H9 (cell line): ENCODE data around the gene KLRC3. TPM values are rescaled to one million over a fixed set of nuclear protein-coding genes. Genes with fewer than 3 reads are reported as not detected.

Source experiments
- DNase-seq: peaks from one replicate; pipeline ENCODE4 v3.0.0-alpha.2; 2017
- H2AFZ ChIP-seq: one replicate; pipeline ENCODE4 v1.6.1; 2013; ENCODE audit warnings: mild to moderate bottlenecking, low read length, control low read depth, moderate library complexity
- H2AK5ac ChIP-seq: 2 replicates; pipeline ENCODE4 v1.6.1; 2013; ENCODE audit warnings: low read length, control low read depth, mixed read lengths; ENCODE audit not compliant: insufficient read length
- H2BK120ac ChIP-seq: one replicate; pipeline ENCODE4 v1.6.1; 2013; ENCODE audit warnings: low read depth, mild to moderate bottlenecking, low read length, control low read depth, inconsistent platforms; ENCODE audit not compliant: poor library complexity, severe bottlenecking
- H2BK12ac ChIP-seq: 2 replicates; pipeline ENCODE4 v1.6.1; 2013; ENCODE audit warnings: low read length, control low read depth, mixed read lengths, low read depth; ENCODE audit not compliant: insufficient read length
- H2BK15ac ChIP-seq: 2 replicates; pipeline ENCODE4 v1.6.1; 2013; ENCODE audit warnings: low read depth, low read length, control low read depth
- H2BK20ac ChIP-seq: one replicate; pipeline ENCODE4 v1.6.1; 2013; ENCODE audit warnings: low read depth, mild to moderate bottlenecking, low read length, control low read depth, inconsistent platforms; ENCODE audit not compliant: poor library complexity, severe bottlenecking
- H2BK5ac ChIP-seq: 2 replicates; pipeline ENCODE4 v1.6.1; 2013; ENCODE audit warnings: low read length, control low read depth, mixed read lengths; ENCODE audit not compliant: insufficient read length
- H3K14ac ChIP-seq: 2 replicates; pipeline ENCODE4 v1.6.1; 2013; ENCODE audit warnings: low read length, control low read depth; ENCODE audit not compliant: insufficient read depth
- H3K18ac ChIP-seq: 2 replicates; pipeline ENCODE4 v1.6.1; 2013; ENCODE audit warnings: low read depth, mild to moderate bottlenecking, mixed read lengths, low read length, control low read depth; ENCODE audit not compliant: insufficient read length
- H3K23ac ChIP-seq: 2 replicates; pipeline ENCODE4 v1.6.1; 2013; ENCODE audit warnings: low read length, control low read depth, mixed read lengths, low read depth; ENCODE audit not compliant: insufficient read length
- H3K23me2 ChIP-seq: 2 replicates; pipeline ENCODE4 v1.6.1; 2013; ENCODE audit warnings: low read depth, mild to moderate bottlenecking, mixed read lengths, low read length, control low read depth; ENCODE audit not compliant: insufficient read length, poor library complexity, severe bottlenecking
- H3K27ac ChIP-seq: 2 replicates; pipeline ENCODE4 v1.5.1; 2013; ENCODE audit warnings: low read length, control low read depth, mixed read lengths, low read depth; ENCODE audit not compliant: insufficient read length
- H3K27me3 ChIP-seq: 2 replicates; pipeline ENCODE4 v1.6.1; 2013; ENCODE audit warnings: low read length, control low read depth, inconsistent platforms; ENCODE audit not compliant: insufficient read depth
- H3K4ac ChIP-seq: 2 replicates; pipeline ENCODE4 v1.6.1; 2013; ENCODE audit warnings: low read depth, mild to moderate bottlenecking, control low read depth, inconsistent platforms, low read length, moderate library complexity
- H3K4me1 ChIP-seq: 2 replicates; pipeline ENCODE4 v1.6.1; 2013; ENCODE audit warnings: low read length, control low read depth, inconsistent platforms; ENCODE audit not compliant: insufficient read depth
- H3K4me2 ChIP-seq: 2 replicates; pipeline ENCODE4 v1.6.1; 2013; ENCODE audit warnings: low read length, control low read depth, mixed read lengths; ENCODE audit not compliant: insufficient read length, insufficient read depth
- H3K56ac ChIP-seq: 2 replicates; pipeline ENCODE4 v1.6.1; 2013; ENCODE audit warnings: low read depth, mild to moderate bottlenecking, mixed read lengths, low read length, control low read depth; ENCODE audit not compliant: insufficient read length
- H3K79me1 ChIP-seq: 2 replicates; pipeline ENCODE4 v1.6.1; 2013; ENCODE audit warnings: low read depth, mild to moderate bottlenecking, moderate library complexity, low read length, control low read depth, inconsistent platforms; ENCODE audit not compliant: insufficient read depth, poor library complexity, severe bottlenecking
- H3K79me2 ChIP-seq: 2 replicates; pipeline ENCODE4 v1.6.1; 2013; ENCODE audit warnings: low read length, control low read depth, inconsistent platforms; ENCODE audit not compliant: insufficient read depth
- H3K9ac ChIP-seq: 2 replicates; pipeline ENCODE4 v1.6.1; 2013; ENCODE audit warnings: low read length, control low read depth, mixed read lengths; ENCODE audit not compliant: insufficient read length; ENCODE audit errors: extremely low read depth
- H3K9me3 ChIP-seq: one replicate; pipeline ENCODE4 v1.6.1; 2013; ENCODE audit warnings: low read depth, low read length, inconsistent platforms; ENCODE audit not compliant: control insufficient read depth
- H3T11ph ChIP-seq: one replicate; pipeline ENCODE4 v1.6.1; 2013; ENCODE audit warnings: mild to moderate bottlenecking, low read length, control low read depth, inconsistent platforms
- H4K20me1 ChIP-seq: one replicate; pipeline ENCODE4 v1.6.1; 2013; ENCODE audit not compliant: control insufficient read depth, insufficient read length, insufficient read depth
- H4K5ac ChIP-seq: 2 replicates; pipeline ENCODE4 v1.6.1; 2013; ENCODE audit warnings: low read depth, mild to moderate bottlenecking, mixed read lengths, low read length, control low read depth; ENCODE audit not compliant: insufficient read length
- H4K8ac ChIP-seq: replicated peaks from 2 replicates; pipeline ENCODE4 v1.6.1; 2013; ENCODE audit warnings: low read length, control low read depth, mixed read lengths, low read depth; ENCODE audit not compliant: insufficient read length
- H4K91ac ChIP-seq: 2 replicates; pipeline ENCODE4 v1.6.1; 2013; ENCODE audit warnings: low read depth, mild to moderate bottlenecking, moderate library complexity, mixed read lengths, low read length, control low read depth; ENCODE audit not compliant: insufficient read length
- H3K27ac Mint-ChIP-seq, 3 experiments: 2 replicates in 2 of 3; 3 replicates in 1 of 3; pipeline ENCODE4 v1.8.0; 2020 to 2021; ENCODE audit warnings: mixed read lengths in 3 of 3, mild to moderate bottlenecking in 1 of 3, moderate library complexity in 1 of 3
- H3K27me3 Mint-ChIP-seq: 2 replicates; pipeline ENCODE4 v1.8.0; 2021; ENCODE audit warnings: low read depth, mild to moderate bottlenecking, moderate library complexity, mixed read lengths
- H3K36me3 Mint-ChIP-seq, 3 experiments: 2 replicates in 2 of 3; 3 replicates in 1 of 3; pipeline ENCODE4 v1.8.0; 2020 to 2021; ENCODE audit warnings: low read depth in 3 of 3, mixed read lengths in 3 of 3; ENCODE audit not compliant: insufficient read depth in 1 of 3
- H3K4me1 Mint-ChIP-seq, 2 experiments: 2 replicates each; pipeline ENCODE4 v1.8.0; 2020; ENCODE audit warnings: mixed read lengths in 2 of 2
- H3K4me3 Mint-ChIP-seq, 2 experiments: 2 replicates in 1 of 2; 3 replicates in 1 of 2; pipeline ENCODE4 v1.8.0; 2020 to 2021; ENCODE audit warnings: mild to moderate bottlenecking in 2 of 2, mixed read lengths in 2 of 2, moderate library complexity in 1 of 2
- H3K9me3 Mint-ChIP-seq, 2 experiments: 2 replicates in 1 of 2; 3 replicates in 1 of 2; pipeline ENCODE4 v1.8.0; 2020; ENCODE audit warnings: mild to moderate bottlenecking in 2 of 2, mixed read lengths in 2 of 2, moderate library complexity in 1 of 2
- WGBS: extraction: QIAGEN DNeasy Blood & Tissue Kit; methylation state at CpG from one replicate; pipeline ENCODE4 v1.1.7; 2013; ENCODE audit warnings: missing lambda C conversion rate, low lambda C conversion rate, mixed read lengths; ENCODE audit not compliant: insufficient read length; ENCODE audit errors: extremely low coverage; 5-methylcytosine and 5-hydroxymethylcytosine counted together
- total RNA-seq: library from RNA; stranded (reverse); gene quantifications from 2 replicates; pipeline ENCODE4 v1.2.1, GENCODE V29; 2021
- TF ChIP-seq, protein P1 (sequence below): fragments of 200-600 bp; sonication (generic); conservative IDR thresholded peaks from 3 replicates; pipeline ENCODE4 v1.8.0; 2021; ENCODE audit warnings: antibody characterized with exemption, mild to moderate bottlenecking

The KLRC3 gene
- total RNA-seq, 1 experiment from 2014 or later = not detected

DNA sequence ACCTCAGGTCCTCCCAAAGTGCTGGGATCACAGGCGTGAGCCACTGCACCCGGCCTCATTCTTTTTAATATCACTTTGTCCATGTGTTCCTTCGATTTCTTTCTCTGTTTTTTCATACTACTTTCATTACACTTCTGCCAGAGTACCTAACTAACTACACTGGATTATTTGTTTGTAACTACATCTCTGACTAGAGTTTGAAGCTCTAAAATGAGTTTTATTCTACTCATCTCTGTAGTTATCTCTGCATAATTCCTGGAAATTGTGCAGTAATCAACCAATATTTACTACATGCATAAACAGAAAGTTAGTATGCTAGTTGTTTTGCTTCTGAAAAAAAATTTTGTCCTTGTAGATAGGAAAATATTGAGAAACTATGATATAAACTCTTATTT, 45.8 kb downstream of the KLRC3 start:
- TF ChIP-seq, protein P1, sequence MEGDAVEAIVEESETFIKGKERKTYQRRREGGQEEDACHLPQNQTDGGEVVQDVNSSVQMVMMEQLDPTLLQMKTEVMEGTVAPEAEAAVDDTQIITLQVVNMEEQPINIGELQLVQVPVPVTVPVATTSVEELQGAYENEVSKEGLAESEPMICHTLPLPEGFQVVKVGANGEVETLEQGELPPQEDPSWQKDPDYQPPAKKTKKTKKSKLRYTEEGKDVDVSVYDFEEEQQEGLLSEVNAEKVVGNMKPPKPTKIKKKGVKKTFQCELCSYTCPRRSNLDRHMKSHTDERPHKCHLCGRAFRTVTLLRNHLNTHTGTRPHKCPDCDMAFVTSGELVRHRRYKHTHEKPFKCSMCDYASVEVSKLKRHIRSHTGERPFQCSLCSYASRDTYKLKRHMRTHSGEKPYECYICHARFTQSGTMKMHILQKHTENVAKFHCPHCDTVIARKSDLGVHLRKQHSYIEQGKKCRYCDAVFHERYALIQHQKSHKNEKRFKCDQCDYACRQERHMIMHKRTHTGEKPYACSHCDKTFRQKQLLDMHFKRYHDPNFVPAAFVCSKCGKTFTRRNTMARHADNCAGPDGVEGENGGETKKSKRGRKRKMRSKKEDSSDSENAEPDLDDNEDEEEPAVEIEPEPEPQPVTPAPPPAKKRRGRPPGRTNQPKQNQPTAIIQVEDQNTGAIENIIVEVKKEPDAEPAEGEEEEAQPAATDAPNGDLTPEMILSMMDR = no peak
- H3K27ac ChIP-seq = no peak overlapping the region
- no peak overlapping the region for H2BK5ac ChIP-seq

More for the DNA sequence above, 45.8 kb downstream of the KLRC3 start:
- H3K27ac Mint-ChIP-seq = no peak overlapping the region
- no peaks in the 10 kb centered on the region for H3K27me3 Mint-ChIP-seq
- no peak overlapping the region for H3K14ac ChIP-seq
- WGBS = no CpG with 5 or more reads among the region's 3 CpGs
- no peak for DNase-seq
- no peak overlapping the region for H4K8ac ChIP-seq
- peaks cover 30 to 35% of the 10 kb centered on the region in 2 experiments for H3K4me1 Mint-ChIP-seq
- H3K23me2 ChIP-seq = no peaks in the 10 kb centered on the region
- H3K79me1 ChIP-seq = no peaks in the 10 kb centered on the region
- H4K5ac ChIP-seq = no peak overlapping the region
- H3K4ac ChIP-seq = no peak overlapping the region
- no peaks in the 10 kb centered on the region for H3K27me3 ChIP-seq
- no peak overlapping the region for H2BK20ac ChIP-seq
- no peaks in the 10 kb centered on the region for H3K9me3 ChIP-seq
- no peak overlapping the region for H2BK15ac ChIP-seq
- H3K4me2 ChIP-seq = no peak overlapping the region
- no peak overlapping the region for H3K56ac ChIP-seq
- H4K91ac ChIP-seq = no peak overlapping the region
- H2BK120ac ChIP-seq = no peak overlapping the region
- no peak overlapping the region for H3K23ac ChIP-seq
- no peak overlapping the region for H3K18ac ChIP-seq
- no peaks in the 10 kb centered on the region for H3K36me3 Mint-ChIP-seq
- no peak overlapping the region for H3T11ph ChIP-seq
- H2AFZ ChIP-seq = no peak overlapping the region
- no peak overlapping the region for H3K4me3 Mint-ChIP-seq
- H3K9ac ChIP-seq = no peak overlapping the region
- H3K79me2 ChIP-seq = no peaks in the 10 kb centered on the region
- H2AK5ac ChIP-seq = no peak overlapping the region
- no peaks in the 10 kb centered on the region for H3K9me3 Mint-ChIP-seq
- no peak overlapping the region for H2BK12ac ChIP-seq
- H3K4me1 ChIP-seq = peaks cover 5% of the 10 kb centered on the region; the same call in 1 of the 2 replicates
- no peaks in the 10 kb centered on the region for H4K20me1 ChIP-seq
